COR-L47 (cell line): ENCODE data around the gene HINFP.
A peak's percentile ranks its signal among the peaks of the same experiment; 100 is the strongest.
"Not testable (repeated sequence)": the region's sequence is repeated elsewhere in the genome, so short reads cannot be mapped to it uniquely, and the experiment has no call there.

Source experiments
- DNase-seq: peaks from one replicate; lab custom pipeline; 2025; lab: John Stamatoyannopoulos, UW

The HINFP gene

DNA sequence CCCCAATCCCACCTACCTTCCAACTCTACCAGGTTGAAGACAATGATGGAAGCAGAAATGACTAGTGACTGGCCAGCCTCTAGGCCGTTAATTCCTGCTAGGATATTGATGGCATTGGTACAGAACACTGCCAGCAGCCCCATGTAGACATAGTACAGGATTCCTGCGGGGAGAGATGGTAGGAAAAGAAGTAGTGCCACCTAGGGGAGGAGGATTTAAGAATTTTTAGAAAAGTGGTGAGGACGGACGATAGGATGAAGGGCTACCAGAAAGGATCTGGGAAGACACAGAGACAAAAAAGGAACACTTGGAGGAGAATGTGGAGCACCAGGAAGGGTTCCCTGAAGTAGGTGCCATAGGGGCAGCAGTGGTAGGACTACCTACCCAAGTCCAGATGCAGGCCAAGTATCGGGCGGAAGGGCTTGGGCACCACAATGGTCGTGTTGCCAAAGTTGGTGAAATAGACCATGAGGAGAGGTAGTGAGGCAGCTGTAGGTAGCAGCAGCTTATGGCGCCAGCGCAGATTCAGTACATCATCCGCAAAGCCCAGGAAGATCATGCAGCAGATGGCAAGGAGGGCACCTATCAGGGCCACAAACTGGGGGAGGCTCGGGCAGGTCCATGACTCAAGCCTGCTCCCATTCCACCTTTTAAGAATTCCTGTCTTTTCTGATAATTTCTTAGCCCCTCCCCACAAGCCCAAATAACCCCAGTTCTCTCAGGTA is 21.0 kb upstream of the HINFP start:
- no peak for DNase-seq

GRCh38 chr11:119100994-119101758 is 20.2 kb upstream of the HINFP start:
- DNase-seq, result no peak

DNA sequence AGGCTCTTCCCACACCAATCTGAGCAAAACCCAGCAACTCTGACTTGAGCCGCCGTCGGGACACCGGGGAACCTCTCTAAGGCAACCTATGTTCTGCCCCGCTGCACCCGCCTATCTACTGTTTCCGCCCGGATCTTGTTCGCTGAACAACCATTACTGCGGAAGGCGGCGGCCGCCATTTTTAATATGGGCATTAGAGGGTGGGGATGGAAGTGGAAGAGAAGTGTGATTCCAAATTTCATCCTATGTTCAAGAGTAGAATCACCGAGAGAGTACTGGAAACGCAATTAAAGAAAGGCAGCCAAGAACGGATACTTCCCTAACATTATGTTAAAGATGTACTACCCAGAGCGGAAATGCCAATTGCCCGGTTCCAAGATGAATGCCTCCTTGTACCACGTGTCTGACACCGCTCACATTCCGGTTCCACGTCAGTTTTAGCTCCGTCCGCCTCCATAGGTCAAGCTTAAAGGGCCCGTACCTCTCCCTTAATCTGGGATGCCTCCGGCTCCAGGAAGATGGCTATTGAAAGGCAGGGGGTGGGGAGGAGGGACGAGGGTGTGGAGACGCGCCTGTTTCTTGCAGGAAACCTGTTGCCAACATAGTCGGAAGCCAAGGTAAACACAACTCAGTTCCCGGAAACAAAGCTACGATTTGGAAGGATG is 19.5 kb upstream of the HINFP start, which contains the start of gene DPAGT1:
TSS of gene DPAGT1 (minus strand) at position 95 of the 665 bp plus-strand sequence. CDS start 198 bp downstream, outside the sequence.
- peak; percentile 96 for DNase-seq

GRCh38 chr11:119103161-119103664 is 18.2 kb upstream of the HINFP start:
- DNase-seq, result not testable (repeated sequence)

DNA sequence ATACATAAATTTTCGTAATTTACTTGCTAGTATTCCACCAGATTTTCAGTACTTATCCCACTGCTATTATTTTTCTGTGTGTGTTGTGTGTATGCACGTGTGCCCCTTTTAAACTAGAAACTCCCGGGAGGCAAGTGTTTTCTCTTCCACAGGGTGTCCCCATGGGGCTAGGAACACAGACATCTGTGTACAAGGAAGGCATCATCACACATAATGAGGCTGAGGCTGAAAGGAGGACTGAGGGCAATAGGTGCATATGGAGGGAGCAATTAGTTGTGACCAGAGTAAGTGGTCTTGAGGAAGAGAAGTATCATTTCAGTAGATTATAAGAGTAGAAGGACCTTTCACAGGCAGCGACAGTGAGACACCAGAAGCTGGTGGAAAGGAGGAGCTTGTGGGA is 17.6 kb upstream of the HINFP start:
- no peak for DNase-seq

DNA sequence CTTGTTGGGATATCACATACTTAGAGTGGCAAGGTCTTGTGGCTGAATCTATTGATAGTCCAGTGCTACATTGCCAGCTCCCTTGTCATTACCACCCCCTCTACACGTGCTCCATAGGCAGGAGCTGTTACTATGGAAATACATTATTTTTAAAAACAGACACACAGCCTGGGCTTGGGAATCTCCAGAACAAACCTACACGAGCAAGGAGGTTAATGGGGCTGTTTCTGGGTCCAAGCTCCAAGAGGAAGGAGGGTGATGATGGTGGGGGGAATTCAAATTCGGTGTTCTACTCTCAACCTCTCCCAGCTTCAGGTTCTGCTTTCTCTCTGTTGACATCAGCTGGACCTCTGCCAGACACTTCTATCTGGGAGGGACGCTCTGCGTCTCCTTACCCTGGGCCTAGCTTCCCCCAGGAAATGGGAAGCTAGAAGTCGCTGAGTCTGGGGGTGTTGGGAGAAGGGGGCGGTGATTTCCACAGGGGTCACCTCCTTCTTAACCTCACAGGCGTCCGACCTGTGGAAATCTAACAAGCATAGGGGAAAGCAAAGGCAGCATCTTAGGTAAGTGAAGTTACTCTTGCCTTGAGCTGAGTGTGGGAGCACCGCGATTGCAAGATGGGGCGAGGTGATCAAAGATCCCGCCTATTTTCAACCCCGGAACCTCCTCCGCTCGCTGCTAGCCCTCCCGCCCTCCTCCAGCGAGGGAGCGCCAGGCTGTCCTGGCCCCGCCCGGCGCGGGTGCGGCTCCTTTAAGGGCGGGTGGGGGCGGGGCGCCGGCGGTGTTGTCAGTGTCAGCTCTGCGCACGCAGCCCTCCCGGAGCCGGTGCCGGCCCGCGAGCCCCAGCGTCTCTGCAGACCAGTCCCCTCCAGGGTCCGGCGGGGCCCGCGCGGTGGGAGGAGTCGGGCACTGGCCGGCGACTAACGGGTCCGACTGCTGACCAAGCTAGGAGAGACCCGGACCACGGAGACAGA is 14.5 kb upstream of the HINFP start, which contains the start of gene C2CD2L:
TSS of gene C2CD2L (plus strand) at position 781 of the 974 bp plus-strand sequence. CDS start 398 bp downstream, outside the sequence.
- peak; percentile 93 for DNase-seq

DNA sequence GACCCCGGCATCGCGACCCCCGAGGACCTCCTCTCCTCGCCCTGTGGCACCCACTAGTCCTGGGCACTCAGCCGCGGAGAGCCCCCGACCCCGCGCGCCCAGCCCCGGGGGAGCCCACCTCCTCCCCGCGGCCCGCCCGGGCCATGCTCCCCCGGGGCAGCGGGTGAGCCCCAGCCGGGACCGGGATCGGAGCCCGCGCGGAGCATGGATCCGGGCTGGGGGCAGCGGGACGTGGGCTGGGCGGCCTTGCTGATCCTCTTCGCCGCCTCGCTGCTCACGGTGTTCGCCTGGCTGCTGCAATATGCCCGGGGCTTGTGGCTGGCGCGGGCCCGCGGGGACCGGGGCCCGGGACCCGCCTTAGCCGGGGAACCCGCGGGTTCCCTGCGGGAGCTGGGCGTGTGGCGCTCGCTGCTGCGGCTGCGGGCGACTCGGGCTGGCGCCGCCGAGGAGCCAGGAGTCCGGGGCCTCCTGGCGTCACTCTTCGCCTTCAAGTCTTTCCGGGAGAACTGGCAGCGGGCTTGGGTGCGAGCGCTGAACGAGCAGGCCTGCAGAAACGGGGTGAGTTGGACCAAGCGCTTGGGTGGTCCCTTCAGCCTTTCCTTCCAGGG is 13.7 kb upstream of the HINFP start:
- DNase-seq, result no peak

DNA sequence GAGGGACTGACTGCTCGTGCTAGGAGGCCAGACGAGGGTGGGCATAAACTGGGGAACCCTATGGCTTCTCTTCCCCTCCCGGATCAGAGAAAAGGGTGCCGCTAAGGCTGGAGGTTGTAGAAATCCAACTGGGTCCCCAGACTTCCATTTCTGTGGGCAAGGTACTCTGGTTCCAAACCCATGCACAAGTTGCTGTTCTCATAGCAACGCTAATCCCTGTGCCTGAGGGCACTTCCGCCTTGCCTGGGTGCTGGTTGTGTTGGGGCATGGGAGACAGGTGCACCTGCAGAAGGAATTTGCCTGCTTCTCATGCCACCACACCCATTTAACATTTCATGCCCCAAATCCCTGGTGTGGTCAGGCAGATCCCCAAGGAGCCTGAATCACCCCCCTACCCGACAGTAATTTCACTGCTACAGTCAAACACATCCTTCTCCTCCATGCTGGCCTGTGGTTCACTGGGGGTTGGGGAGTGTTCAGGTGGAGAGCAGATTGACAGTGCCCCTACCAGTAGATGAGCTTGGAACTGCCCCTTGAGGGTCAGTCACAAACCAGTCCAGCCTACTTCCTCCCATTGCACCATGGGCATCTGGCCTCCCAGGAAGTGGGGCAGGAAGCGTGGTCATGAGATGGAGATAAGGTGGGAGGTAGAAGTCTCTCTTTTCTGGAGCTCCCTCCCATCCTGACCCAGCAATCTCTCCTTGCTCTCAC is 13.1 kb upstream of the HINFP start:
- peak; percentile 60 for DNase-seq

DNA sequence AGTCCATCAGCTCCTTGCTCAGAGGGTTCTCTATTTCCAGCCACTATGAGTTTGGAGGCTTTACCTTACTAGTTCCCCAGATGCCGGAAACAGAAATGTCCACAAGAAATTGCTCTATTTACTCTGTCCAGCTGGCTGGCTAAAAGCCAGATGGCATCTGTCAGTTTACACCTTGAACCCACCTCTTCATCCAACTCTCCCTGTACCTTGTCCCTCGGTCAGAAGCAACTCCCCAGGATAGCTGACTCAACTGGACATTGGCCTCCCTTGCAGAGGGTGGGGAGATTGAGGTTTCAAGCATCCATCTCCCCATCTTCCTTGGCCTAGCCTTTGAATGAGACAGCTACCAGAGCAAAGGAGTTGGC is 12.5 kb upstream of the HINFP start:
- DNase-seq, result no peak

DNA sequence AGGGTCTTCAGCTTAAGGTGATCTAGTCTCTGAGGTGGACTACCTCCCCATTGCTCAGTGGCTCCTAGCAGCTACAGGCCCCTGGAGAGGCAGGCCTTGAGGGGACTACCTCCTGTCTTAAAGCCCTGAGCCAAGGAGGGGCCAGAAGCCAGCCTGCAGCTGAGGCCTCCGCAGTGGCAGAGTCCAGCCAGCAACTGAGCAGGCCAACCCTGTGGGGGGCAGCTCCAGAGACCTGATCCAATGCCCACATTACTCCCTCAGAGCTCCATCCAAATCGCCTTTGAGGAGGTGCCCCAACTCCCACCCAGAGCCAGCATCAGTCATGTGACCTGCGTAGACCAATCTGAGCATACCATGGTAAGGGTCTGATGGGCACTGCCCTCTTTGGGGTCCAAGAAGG is 11.5 kb upstream of the HINFP start:
- DNase-seq, result no peak

DNA sequence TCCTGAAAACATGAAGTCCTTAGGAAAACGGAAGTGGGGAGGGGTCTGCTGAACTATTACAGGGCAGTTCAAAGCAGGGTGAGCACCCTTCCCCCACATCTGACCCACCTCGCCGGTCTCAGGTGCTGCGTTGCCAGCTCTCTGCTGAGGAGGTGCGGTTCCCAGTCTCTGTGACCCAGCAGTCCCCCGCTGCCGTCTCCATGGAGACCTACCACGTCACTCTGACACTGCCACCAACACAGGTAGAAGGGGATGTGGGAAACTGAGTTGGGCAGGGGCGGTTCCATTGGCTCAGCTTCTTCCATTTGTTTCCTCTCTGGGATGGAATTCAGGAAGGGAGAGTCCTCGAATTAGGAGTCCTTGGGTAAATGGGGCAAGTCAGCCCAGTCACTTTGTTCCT is 10.9 kb upstream of the HINFP start:
- DNase-seq, result no peak

DNA sequence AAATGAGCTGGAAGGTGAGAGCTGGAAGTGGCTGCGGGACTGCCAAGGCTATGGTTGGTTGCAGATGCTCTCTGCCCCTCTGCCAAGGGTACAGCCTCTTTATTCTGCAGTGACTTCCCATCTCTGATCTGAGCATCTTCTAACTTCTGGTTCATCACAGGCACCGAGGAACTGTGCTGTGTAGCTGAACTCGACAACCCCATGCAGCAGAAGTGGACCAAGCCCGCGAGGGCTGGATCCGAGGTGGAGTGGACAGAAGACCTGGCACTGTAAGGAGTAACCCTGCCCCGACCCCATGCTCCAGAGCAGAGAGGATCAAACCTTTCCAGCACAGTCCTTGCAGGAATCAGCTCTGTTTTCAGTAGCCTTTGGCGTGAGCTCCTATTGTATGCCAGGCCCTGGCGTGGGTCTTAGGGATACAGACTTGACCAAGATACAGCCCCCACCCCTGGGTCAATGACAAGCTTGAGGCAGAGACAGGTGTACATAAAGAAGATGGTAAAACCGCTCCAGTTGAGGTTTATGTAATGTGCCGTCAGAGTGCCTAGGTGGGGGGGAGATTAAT is 9.9 kb upstream of the HINFP start:
- DNase-seq, result no peak

DNA sequence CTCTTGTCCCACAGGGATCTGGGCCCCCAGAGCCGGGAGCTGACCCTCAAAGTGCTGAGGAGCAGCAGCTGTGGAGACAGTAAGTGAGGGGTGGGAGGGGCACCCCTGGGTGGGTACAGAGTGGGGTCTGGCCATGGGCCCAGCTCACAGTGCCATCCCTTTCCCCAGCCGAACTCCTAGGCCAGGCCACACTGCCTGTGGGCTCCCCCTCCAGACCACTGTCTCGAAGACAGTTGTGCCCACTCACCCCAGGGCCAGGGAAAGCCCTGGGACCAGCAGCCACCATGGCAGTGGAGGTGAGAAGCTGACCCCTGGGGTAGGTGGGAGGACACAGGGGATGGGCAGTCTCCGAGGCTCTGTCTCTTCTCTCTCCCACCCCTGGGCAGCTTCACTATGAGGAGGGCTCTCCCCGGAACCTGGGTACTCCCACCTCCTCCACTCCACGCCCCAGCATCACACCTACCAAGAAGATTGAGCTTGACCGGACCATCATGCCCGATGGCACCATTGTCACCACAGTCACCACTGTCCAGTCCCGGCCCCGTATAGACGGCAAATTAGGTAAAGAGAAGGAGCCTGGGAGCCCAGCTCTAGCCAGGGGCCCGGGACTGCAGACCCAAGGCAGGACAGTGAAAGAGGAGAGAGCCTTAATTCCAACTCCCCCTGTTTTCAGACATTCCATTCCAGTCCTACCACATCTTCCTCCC is 8.9 kb upstream of the HINFP start:
- DNase-seq, result no peak

GRCh38 chr11:119113716-119114115 is 7.7 kb upstream of the HINFP start:
- no peak for DNase-seq

GRCh38 chr11:119114351-119114750 is 7.0 kb upstream of the HINFP start:
- no peak for DNase-seq

DNA sequence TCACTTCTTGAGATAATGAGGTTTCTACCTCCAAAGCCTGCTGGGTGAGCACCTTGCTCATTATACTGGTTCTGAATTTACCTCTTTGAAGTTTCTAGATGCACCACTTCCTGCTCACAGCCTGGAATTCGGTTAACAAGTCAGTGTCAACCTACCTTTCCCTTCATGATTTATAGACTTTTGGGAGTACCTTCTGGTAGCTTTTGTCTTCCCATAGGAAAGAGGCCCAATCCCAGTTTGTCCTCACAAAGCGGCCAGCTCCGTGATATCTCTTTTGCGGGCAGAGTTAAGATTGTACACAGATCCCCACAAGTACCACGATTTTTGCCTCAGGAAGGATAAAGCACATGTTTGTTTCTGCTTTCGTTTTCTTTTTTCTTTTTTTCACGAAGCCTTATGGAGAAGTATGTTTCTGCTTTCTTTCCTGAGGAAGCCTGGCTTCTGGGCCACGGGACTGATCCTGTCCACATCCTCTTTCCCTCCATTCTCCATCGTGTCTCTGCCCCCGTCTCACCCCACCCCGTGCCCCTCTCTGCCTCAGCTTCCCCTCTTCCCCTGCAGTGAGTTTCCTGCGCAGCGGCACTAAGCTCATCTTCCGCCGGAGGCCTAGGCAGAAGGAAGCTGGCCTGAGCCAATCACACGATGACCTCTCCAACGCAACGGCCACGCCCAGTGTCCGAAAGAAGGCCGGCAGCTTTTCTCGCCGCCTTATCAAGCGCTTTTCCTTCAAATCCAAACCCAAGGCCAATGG is 5.7 kb upstream of the HINFP start:
- DNase-seq, result no peak

DNA sequence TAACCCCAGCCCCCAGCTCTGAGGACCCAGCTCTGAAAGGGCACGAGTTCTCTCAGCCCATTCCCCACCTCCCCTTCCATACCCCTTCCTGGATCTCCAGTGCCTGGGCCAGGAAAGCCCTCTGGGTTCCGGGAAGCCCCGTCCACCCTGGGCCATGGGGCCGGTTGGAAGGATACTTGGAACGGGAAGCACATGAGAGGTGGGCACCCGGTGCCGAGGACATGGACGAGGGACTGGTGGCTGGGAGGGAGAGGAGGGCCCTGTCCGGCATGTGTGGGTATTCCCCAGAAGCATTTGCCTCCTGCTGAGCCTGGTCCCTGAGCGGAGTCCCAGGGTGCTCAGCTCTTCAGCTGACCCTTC is 5.2 kb upstream of the HINFP start:
- no peak for DNase-seq

DNA sequence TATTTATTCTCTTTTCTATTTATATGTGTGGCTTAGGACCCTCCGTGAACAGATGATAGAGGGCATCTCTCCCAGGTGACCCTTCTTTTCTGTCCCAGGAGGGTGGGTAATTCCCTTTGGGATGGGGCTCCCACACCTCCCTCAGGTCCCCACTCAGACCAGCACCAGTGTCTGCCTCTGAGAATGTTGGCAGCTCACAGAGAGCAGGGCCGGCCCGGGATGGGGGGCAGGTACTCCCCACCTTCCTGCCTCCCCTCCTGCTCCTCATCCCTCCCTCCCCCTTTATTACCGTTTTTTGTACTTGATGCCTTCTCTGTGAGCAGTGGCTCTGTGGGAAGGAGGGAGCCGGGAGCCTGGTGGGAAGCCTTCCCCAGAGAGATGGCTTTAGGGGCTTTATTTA is 4.8 kb upstream of the HINFP start:
- DNase-seq, result no peak
